Breast epithelium (tissue), 3 donors: ENCODE results near the gene IL1RAP.

Experiments used
- CTCF ChIP-seq, 3 donors: fragments of 450-650 bp; IDR thresholded peaks; one replicate each; pipeline ENCODE4 v1.5.1; 2016 to 2017; ENCODE audit warnings: antibody characterized with exemption in 3 of 3, mild to moderate bottlenecking in 3 of 3, moderate library complexity in 3 of 3
- POLR2A ChIP-seq: fragments of 450-650 bp; IDR thresholded peaks from one replicate; pipeline ENCODE4 v1.6.1; 2016; ENCODE audit warnings: antibody characterized with exemption, mild to moderate bottlenecking, moderate library complexity
- POLR2AphosphoS5 ChIP-seq, 3 donors: sonication (generic); formaldehyde crosslinking; IDR thresholded peaks; one replicate each; pipeline ENCODE4 v1.6.1; 2017; ENCODE audit warnings: antibody characterized with exemption in 3 of 3

- TF ChIP-seq CTCF (IDR thresholded peaks at IDR 0.05) (no peak), POLR2A (no peak), POLR2AphosphoS5 (IDR thresholded peaks at IDR 0.05) (no peak)
Measured at GRCh38 chr3:190695994-190696393, 182.1 kb downstream of the IL1RAP start.
